GM13977 (cell line): Measurements from ENCODE around the gene HIC1.

Experiments used
- DNase-seq: peaks from one replicate; pipeline ENCODE4 v3.0.0; 2012; ENCODE audit warnings: low spot score
- in situ Hi-C: fragments of 300-500 bp; cut with MboI; formaldehyde crosslinking; loops from one replicate; pipeline ENCODE4 v1.12.0; 2022; ENCODE audit warnings: low sequenced_read_pairs, low pct_unique_long_range_greater_than_20kb, mixed read lengths, inconsistent platforms; ENCODE audit not compliant: unreplicated experiment
- TF ChIP-seq, protein P1 (sequence below): IDR thresholded peaks from 2 replicates; pipeline ENCODE4 v1.5.1; 2012; ENCODE audit warnings: mild to moderate bottlenecking, control low read depth; ENCODE audit not compliant: insufficient read depth; ENCODE audit errors: extremely low read depth, missing control alignments

The HIC1 gene

DNA sequence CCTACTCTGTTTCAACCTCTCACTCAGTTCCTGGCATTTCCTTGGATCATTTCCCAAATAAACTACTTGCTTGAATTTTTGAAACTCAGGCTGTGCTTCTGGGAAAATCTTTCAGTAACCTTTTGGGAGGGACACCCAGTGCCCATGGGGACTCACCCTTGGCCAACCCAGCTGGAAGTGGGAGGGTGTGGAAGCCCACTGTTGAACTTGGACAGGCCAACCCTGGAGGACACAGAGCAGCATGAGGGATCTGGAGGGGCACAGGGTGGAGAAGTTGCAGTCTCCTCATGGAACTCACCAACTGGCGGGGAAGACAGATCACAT, 40.9 kb upstream of the HIC1 start:
- TF ChIP-seq, protein P1, sequence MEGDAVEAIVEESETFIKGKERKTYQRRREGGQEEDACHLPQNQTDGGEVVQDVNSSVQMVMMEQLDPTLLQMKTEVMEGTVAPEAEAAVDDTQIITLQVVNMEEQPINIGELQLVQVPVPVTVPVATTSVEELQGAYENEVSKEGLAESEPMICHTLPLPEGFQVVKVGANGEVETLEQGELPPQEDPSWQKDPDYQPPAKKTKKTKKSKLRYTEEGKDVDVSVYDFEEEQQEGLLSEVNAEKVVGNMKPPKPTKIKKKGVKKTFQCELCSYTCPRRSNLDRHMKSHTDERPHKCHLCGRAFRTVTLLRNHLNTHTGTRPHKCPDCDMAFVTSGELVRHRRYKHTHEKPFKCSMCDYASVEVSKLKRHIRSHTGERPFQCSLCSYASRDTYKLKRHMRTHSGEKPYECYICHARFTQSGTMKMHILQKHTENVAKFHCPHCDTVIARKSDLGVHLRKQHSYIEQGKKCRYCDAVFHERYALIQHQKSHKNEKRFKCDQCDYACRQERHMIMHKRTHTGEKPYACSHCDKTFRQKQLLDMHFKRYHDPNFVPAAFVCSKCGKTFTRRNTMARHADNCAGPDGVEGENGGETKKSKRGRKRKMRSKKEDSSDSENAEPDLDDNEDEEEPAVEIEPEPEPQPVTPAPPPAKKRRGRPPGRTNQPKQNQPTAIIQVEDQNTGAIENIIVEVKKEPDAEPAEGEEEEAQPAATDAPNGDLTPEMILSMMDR = no peak
- DNase-seq = no peak
- in situ Hi-C loops = no loop called here

DNA sequence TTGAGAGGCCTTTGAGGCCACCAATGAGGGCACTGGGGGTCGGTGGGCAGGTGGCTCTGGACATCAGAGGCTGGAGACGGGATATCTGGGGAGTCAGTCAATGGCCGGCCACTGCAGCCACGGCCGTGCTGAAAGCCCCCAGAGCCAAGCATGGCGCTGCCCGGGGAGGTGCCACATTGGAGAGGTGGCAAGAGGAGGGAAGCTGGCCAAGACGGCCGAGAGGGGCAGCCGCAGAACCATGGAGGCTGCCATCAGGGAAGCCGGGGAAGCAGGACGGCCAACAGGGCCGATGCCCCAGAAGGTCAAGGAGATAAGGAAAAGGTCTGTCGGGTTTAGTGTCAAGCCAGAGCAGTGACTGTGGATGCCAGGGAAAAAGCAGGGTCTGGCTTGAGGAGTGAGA, 39.6 kb upstream of the HIC1 start:
- TF ChIP-seq, protein P1 = no peak
- in situ Hi-C loops = no loop called here
- no peak for DNase-seq

DNA sequence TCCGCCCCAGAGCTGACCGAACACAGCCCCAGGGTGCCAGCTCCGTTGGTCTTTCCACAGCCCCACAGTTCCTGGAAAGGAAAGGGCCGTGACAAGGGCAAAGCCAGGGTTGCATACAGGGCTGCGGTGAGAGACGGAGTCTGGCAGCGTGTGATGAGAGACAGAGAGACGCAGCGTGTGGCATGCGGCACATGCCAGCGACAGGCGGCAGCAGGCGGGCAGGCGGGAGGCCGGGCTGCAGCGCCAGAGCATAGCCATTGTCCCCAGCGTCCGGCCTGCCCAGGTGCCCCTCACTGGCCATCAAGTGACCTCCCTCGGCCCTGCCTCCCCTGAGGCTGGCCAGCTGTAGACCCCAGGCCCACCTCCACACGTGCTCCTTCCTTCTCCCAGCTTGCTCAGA, 38.4 kb upstream of the HIC1 start:
- TF ChIP-seq, protein P1 = no peak
- in situ Hi-C loops = no loop called here
- no peak for DNase-seq

DNA sequence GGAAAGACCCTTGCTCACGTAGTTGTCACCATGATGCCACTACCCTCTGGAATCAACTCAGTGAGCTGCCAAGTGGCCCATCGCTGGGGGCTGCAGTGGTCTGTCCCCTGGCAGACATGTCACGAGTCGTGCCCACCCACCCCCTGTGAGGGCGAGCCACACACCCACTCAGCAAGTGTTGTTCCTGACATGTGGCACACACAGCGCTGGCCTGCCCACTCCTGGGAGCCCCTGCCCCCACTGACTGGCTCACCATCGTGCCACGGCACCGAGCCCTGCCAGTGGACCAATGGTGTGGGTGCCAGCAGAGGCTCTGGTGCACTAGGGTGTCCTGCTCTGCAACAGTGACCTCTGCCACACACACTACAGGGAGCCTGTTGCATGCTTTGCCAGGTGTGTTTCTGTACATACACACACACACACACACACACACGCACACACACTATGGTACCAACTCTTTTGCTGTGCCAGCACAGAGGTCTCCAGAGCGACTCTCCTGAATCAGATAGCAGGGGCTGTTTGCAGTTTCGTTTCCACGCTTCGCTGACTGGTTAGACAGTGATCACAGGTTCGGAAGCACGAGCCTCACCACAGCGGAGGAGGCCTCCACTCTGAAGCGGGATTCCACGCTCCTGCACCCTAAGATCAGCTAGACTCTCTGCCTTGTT, 37.5 kb upstream of the HIC1 start:
- DNase-seq = no peak
- in situ Hi-C loops = no loop called here
- TF ChIP-seq, protein P1 = no peak

DNA sequence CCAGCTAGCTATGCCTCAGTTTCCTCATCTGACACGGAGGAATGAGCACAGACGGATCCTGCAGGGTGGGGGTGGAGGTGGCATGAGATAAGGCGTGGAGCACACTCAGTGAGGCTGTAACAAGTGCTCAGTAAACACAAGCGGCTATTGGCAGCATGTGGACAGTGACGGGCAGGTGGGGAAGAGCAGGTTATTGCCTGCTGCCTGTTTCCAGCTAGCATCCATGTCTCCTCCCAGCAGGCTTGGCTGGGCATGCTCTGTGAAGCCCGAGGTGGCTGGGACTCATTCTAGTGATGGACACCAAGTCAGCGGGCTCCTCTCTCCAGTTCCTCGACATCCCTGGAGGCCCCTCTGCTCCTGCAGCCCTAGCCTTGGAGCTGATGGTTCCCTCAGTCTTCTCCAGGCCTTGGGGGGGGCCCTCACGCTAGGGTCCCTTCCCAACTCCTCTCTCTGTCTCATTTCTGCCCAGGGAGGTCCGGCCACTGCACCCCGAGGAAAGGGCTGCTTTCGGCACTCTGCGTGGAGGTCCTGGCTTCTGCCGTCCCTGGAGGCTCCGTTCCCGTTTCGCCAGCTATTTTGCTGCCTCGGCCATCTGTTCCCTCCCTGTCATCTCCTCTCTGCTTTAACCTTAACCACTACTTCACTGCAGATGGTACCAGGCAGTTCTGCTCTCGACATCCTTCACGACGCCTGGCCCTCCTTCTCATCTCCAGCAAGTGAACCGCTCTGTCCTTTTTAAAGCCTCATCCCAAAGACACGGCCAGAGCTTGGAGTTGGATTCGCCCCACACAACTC, 36.0 kb upstream of the HIC1 start:
- TF ChIP-seq, protein P1 = no peak
- no peak for DNase-seq
- in situ Hi-C loops = no loop called here

DNA sequence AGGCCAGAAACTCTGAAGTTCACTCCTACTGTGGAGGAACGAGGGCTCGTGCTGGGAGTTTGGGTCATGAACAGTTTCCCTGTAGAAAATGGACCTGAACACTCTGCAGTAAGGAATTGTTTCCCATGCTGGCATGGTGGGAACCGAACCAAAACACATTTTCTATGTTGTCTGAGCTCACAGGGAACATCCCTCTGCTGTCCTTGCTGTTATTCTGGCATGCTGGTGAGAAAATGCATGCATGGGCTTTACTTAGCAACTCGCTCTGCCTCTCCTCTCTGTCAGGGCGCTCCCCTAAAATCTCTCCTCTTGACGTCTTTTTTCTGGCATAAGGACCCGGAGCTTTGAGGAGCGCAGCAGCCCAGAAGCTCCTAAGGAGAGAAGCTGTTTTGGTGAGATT, 35.2 kb upstream of the HIC1 start:
- DNase-seq = no peak
- in situ Hi-C loops = no loop called here
- TF ChIP-seq, protein P1 = no peak
